Measurements from ENCODE around the gene SPG7.

SPG7 gene

DNA sequence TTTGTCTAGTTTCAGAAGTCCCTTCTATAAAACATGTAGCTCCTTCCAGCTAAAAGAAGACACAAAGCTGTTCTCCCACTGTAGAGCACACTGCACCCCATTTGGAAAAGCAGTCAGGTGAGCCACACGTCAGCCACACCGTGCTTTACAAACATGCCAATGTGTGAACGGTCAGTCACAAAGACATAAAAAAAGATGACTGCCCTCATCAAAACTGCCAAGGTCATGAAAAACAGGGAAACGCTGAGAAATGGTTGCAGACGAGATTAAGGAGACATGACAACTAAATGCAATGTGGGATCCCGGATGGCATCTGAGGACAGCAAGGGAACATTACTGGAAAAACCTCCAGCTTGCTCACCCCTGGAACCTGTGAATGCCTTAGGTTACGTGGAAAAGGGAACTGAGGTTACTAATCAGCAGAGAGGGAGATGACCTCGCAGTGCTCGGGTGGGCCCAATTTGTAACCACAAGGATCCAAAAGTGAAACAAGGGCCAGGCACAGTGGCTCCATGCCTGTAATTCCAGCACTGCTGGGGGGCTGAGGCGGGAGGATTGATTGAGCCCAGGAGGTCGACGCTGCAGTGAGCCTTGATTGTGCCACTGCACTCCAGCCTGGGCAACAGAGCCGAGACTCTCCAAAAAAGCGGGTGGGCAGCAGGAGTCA is 25.9 kb upstream of the SPG7 start:
- no peak for TF ChIP-seq EP300 (IDR thresholded peaks at IDR 0.05; ENCODE audit: borderline replicate concordance)
- TF ChIP-seq, protein P1, sequence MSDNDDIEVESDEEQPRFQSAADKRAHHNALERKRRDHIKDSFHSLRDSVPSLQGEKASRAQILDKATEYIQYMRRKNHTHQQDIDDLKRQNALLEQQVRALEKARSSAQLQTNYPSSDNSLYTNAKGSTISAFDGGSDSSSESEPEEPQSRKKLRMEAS (IDR thresholded peaks at IDR 0.05) = no peak

DNA sequence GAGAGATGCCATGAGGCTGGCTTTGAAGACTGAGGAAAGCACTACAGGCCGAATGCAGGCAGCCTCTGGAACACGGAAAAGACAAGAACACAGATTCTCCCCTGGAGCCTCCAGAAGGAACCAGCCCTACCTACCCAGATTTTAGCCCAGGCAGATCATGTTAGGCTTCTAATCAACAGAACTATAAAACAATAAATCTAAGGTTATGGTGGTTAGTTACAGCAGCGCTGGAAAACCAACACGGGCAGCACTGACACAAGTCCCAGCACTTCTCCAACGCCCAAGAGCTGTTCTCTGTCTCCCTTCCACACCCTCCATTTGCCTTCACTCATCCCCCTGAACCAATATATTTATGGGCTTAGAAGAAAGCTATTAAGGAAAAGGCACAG is 25.4 kb upstream of the SPG7 start:
- TF ChIP-seq EP300 (IDR thresholded peaks at IDR 0.05; ENCODE audit: borderline replicate concordance) = no peak
- TF ChIP-seq, protein P2, sequence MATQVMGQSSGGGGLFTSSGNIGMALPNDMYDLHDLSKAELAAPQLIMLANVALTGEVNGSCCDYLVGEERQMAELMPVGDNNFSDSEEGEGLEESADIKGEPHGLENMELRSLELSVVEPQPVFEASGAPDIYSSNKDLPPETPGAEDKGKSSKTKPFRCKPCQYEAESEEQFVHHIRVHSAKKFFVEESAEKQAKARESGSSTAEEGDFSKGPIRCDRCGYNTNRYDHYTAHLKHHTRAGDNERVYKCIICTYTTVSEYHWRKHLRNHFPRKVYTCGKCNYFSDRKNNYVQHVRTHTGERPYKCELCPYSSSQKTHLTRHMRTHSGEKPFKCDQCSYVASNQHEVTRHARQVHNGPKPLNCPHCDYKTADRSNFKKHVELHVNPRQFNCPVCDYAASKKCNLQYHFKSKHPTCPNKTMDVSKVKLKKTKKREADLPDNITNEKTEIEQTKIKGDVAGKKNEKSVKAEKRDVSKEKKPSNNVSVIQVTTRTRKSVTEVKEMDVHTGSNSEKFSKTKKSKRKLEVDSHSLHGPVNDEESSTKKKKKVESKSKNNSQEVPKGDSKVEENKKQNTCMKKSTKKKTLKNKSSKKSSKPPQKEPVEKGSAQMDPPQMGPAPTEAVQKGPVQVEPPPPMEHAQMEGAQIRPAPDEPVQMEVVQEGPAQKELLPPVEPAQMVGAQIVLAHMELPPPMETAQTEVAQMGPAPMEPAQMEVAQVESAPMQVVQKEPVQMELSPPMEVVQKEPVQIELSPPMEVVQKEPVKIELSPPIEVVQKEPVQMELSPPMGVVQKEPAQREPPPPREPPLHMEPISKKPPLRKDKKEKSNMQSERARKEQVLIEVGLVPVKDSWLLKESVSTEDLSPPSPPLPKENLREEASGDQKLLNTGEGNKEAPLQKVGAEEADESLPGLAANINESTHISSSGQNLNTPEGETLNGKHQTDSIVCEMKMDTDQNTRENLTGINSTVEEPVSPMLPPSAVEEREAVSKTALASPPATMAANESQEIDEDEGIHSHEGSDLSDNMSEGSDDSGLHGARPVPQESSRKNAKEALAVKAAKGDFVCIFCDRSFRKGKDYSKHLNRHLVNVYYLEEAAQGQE (IDR thresholded peaks at IDR 0.05; ENCODE audit: low read depth) = no peak
- TF ChIP-seq, protein P1 (IDR thresholded peaks at IDR 0.05) = no peak
- no peak for TF ChIP-seq CEBPB (IDR thresholded peaks at IDR 0.05)
- TF ChIP-seq TCF12 (IDR thresholded peaks at IDR 0.05; ENCODE audit: low read depth) = no peak
- no peak for TF ChIP-seq ZBTB7A (IDR thresholded peaks at IDR 0.05; ENCODE audit: low read depth)
- TF ChIP-seq TAF1 (IDR thresholded peaks at IDR 0.05; ENCODE audit: low read depth) = no peak
- TF ChIP-seq RAD21 (IDR thresholded peaks at IDR 0.05; ENCODE audit: low read depth) = no peak
- TF ChIP-seq TEAD4 (IDR thresholded peaks at IDR 0.05) = no peak
- no peak for TF ChIP-seq EGR1 (IDR thresholded peaks at IDR 0.05)
- TF ChIP-seq FOXM1 (IDR thresholded peaks at IDR 0.05; ENCODE audit: borderline replicate concordance, low read depth) = no peak
- TF ChIP-seq NFIC (IDR thresholded peaks at IDR 0.05) = no peak
- TF ChIP-seq, protein P3, sequence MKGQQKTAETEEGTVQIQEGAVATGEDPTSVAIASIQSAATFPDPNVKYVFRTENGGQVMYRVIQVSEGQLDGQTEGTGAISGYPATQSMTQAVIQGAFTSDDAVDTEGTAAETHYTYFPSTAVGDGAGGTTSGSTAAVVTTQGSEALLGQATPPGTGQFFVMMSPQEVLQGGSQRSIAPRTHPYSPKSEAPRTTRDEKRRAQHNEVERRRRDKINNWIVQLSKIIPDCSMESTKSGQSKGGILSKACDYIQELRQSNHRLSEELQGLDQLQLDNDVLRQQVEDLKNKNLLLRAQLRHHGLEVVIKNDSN (IDR thresholded peaks at IDR 0.05) = no peak
- TF ChIP-seq YY1 (IDR thresholded peaks at IDR 0.05; ENCODE audit: low read depth) = no peak
- no peak for TF ChIP-seq CREB1 (IDR thresholded peaks at IDR 0.05; ENCODE audit: low read depth)

DNA sequence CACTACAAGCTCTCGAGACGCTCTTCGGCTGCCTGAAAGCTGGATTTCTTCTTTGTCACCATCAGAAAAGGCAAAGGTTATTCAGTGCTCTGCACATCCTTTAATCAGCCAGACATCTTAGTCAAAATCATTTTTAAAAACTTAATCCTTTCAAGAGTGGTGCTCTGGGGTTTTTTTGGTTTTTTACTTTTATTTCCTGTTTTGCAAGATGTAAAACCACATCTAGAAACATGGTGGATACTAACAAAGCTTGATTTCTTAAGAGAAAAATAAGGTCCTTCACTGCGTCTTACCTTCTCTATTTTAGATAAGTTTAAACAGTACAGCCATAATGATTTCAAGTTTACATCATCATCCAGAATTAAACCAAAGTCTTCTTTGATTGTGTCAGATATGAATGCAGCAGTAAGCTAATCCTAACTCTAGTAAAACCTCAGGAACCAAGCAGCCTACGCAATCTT is 24.1 kb upstream of the SPG7 start:
- TF ChIP-seq CREB1 (IDR thresholded peaks at IDR 0.05; ENCODE audit: low read depth) = no peak
- no peak for TF ChIP-seq FOXM1 (IDR thresholded peaks at IDR 0.05; ENCODE audit: borderline replicate concordance, low read depth)
- TF ChIP-seq EP300 (IDR thresholded peaks at IDR 0.05; ENCODE audit: borderline replicate concordance) = no peak
- no peak for TF ChIP-seq EGR1 (IDR thresholded peaks at IDR 0.05)
- TF ChIP-seq, protein P1 (IDR thresholded peaks at IDR 0.05) = no peak
- no peak for TF ChIP-seq TCF12 (IDR thresholded peaks at IDR 0.05; ENCODE audit: low read depth)
- TF ChIP-seq, protein P3 (IDR thresholded peaks at IDR 0.05) = no peak

DNA sequence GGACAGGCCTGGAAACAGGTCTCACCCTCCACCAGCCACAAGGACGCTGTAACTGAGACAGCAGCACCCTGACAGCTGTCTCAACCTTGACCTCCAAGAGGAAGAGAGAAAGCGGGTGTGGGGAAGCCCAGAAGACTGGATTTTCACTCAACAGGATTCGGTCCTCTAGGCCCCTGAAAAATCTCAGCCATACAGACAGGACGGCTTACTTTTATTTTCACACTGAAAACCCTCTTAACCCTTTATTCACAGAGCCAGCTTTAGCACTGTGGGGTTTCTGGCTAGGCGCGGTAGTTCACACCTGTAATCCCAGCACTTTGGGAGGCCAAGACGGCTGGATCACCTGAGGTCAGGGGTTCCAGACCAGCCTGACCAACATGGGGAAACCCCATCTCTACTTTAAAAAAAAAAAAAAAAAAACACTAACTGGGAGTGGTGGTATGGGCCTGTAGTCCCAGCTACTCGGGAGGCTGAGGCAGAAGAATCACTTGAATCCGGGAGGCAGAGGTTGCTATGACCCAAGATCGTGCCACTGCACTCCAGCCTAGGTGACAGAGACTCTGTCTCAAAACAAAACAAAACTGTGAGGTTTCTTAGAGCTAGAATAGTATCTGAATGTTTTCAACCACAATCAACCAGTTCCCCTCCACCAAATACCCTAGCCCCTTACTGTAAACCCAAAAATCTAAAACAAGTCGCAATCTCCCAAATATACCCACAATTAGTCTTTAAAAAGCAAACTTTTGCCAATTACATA is 23.1 kb upstream of the SPG7 start:
- TF ChIP-seq, protein P1 (IDR thresholded peaks at IDR 0.05) = no peak
- TF ChIP-seq FOXM1 (IDR thresholded peaks at IDR 0.05; ENCODE audit: borderline replicate concordance, low read depth) (no peak), CEBPB (IDR thresholded peaks at IDR 0.05) (no peak), TCF12 (IDR thresholded peaks at IDR 0.05; ENCODE audit: low read depth) (no peak), EGR1 (IDR thresholded peaks at IDR 0.05) (no peak), NFIC (IDR thresholded peaks at IDR 0.05) (no peak), EP300 (IDR thresholded peaks at IDR 0.05; ENCODE audit: borderline replicate concordance) (no peak), YY1 (IDR thresholded peaks at IDR 0.05; ENCODE audit: low read depth) (no peak), TEAD4 (IDR thresholded peaks at IDR 0.05) (no peak), CREB1 (IDR thresholded peaks at IDR 0.05; ENCODE audit: low read depth) (no peak), RAD21 (IDR thresholded peaks at IDR 0.05; ENCODE audit: low read depth) (no peak), ZBTB7A (IDR thresholded peaks at IDR 0.05; ENCODE audit: low read depth) (no peak), TAF1 (IDR thresholded peaks at IDR 0.05; ENCODE audit: low read depth) (no peak)
- TF ChIP-seq, protein P3 (IDR thresholded peaks at IDR 0.05) = no peak
- TF ChIP-seq, protein P2 (IDR thresholded peaks at IDR 0.05; ENCODE audit: low read depth) = no peak

Measured in Ishikawa (cell line).